Neural crest cell (in vitro differentiated cells): ENCODE measurements around the gene AP1M1. TPM values are rescaled to one million over a fixed set of nuclear protein-coding genes. Genes with fewer than 3 reads are reported as not detected.

Source experiments
- DNase-seq: peaks from one replicate; pipeline ENCODE4 v3.0.0; 2021; ENCODE audit warnings: low read depth, mixed read lengths, low spot score
- H3K27ac Mint-ChIP-seq: one replicate; pipeline ENCODE4 v1.8.0; 2021; ENCODE audit warnings: mild to moderate bottlenecking, mixed read lengths; ENCODE audit not compliant: unreplicated experiment
- H3K27me3 Mint-ChIP-seq: 2 replicates; pipeline ENCODE4 v1.8.0; 2021; ENCODE audit warnings: low read depth, mild to moderate bottlenecking, mixed read lengths
- H3K36me3 Mint-ChIP-seq: 2 replicates; pipeline ENCODE4 v1.8.0; 2021; ENCODE audit warnings: low read depth, mild to moderate bottlenecking, mixed read lengths
- H3K4me1 Mint-ChIP-seq: 2 replicates; pipeline ENCODE4 v1.8.0; 2021; ENCODE audit warnings: mixed read lengths
- H3K4me3 Mint-ChIP-seq: one replicate; pipeline ENCODE4 v1.8.0; 2021; ENCODE audit warnings: mild to moderate bottlenecking, mixed read lengths
- H3K9me3 Mint-ChIP-seq: 2 replicates; pipeline ENCODE4 v1.8.0; 2021; ENCODE audit warnings: mixed read lengths
- CTCF ChIP-seq: fragments of 200-600 bp; sonication (generic); conservative IDR thresholded peaks from 2 replicates; pipeline ENCODE4 v1.5.0; 2021; ENCODE audit warnings: antibody characterized with exemption, mild to moderate bottlenecking
- total RNA-seq: library from RNA; stranded (reverse); gene quantifications from 2 replicates; pipeline ENCODE4 v1.2.1, GENCODE V29; 2021

AP1M1 gene
- total RNA-seq, 1 donor from 2014 or later = 97.6 TPM

- no peaks in the 10 kb centered on the region for H3K9me3 Mint-ChIP-seq
- peaks cover 4% of the 10 kb centered on the region for H3K27me3 Mint-ChIP-seq
- no peaks in the 10 kb centered on the region for H3K4me1 Mint-ChIP-seq
- no peak for TF ChIP-seq CTCF
- DNase-seq = no peak
- H3K36me3 Mint-ChIP-seq = no peaks in the 10 kb centered on the region
- H3K4me3 Mint-ChIP-seq = no peak overlapping the region
- H3K27ac Mint-ChIP-seq = no peak overlapping the region
Measured at GRCh38 chr19:16156904-16157303, 40.8 kb upstream of the AP1M1 start.

DNA sequence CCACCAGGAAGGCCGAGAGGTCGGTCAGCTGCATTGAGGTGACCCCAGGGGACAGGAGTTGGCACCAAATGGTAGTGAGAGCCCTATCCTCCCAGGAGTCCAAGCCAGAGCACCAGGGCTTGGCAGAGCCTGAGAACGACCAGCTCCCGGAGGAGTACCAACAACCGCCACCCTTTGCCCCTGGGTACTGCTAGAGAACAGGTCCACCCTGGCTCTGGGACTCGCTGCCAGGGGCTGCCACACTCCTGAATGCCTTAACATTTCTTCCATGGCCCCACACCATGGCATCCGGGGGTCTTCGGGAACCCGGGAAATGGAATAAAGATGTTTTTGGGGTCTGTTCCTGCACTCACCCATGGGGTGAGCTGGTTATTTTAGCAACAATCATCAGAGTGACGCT lies 40.1 kb upstream of the AP1M1 start:
- no peak overlapping the region for H3K27ac Mint-ChIP-seq
- TF ChIP-seq CTCF = no peak
- H3K4me1 Mint-ChIP-seq = no peaks in the 10 kb centered on the region
- H3K4me3 Mint-ChIP-seq = no peak overlapping the region
- H3K9me3 Mint-ChIP-seq = no peaks in the 10 kb centered on the region
- peaks cover 4% of the 10 kb centered on the region for H3K27me3 Mint-ChIP-seq
- DNase-seq = no peak
- no peaks in the 10 kb centered on the region for H3K36me3 Mint-ChIP-seq

- Mint-ChIP-seq H3K4me3 (no peak overlapping the region), H3K36me3 (no peaks in the 10 kb centered on the region), H3K27ac (no peak overlapping the region), H3K9me3 (no peaks in the 10 kb centered on the region), H3K27me3 (peaks cover 4% of the 10 kb centered on the region), H3K4me1 (no peaks in the 10 kb centered on the region)
- no peak for DNase-seq
- TF ChIP-seq CTCF = no peak
Measured at GRCh38 chr19:16159655-16160054, 38.1 kb upstream of the AP1M1 start.

GRCh38 chr19:16160445-16160942 lies 37.2 kb upstream of the AP1M1 start:
- H3K27ac Mint-ChIP-seq = no peak overlapping the region
- H3K9me3 Mint-ChIP-seq = no peaks in the 10 kb centered on the region
- no peaks in the 10 kb centered on the region for H3K27me3 Mint-ChIP-seq
- no peaks in the 10 kb centered on the region for H3K36me3 Mint-ChIP-seq
- no peak overlapping the region for H3K4me3 Mint-ChIP-seq
- no peak for DNase-seq
- no peaks in the 10 kb centered on the region for H3K4me1 Mint-ChIP-seq
- no peak for TF ChIP-seq CTCF

DNA sequence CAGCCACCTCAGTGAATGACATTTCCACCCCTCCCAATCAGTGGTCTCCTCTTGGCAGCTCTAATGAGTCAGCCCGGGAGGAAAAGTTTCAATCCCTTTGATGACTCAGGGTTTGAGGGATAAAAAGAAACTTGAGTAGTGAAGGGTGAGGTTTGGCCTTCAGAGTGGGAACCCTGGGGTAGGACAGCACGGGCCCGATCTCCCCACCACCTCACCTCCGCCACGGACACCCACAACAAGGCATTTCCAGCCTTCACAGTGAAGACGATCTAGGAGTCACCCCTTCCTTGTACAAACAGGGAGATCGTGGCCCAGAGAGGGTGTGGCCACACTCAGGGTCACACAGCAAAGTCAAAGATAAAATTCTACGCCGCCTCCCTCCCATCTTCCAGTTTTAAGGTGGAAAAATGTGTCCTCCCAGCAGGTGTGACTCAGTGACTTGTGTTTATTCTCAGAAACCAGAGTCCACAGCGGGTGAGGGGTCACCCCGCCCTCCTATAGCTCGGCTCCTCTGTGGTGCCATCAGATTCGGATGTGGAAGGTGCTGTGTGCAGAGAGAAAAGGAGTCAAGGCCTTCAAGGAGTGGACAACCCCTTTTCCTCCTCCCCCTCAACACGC lies 36.7 kb upstream of the AP1M1 start:
- no peaks in the 10 kb centered on the region for H3K9me3 Mint-ChIP-seq
- TF ChIP-seq CTCF = no peak
- H3K27me3 Mint-ChIP-seq = no peaks in the 10 kb centered on the region
- no peaks in the 10 kb centered on the region for H3K36me3 Mint-ChIP-seq
- no peak overlapping the region for H3K27ac Mint-ChIP-seq
- no peak for DNase-seq
- H3K4me1 Mint-ChIP-seq = no peaks in the 10 kb centered on the region
- no peak overlapping the region for H3K4me3 Mint-ChIP-seq
